Ishikawa (cell line): Measurements from ENCODE around the gene TM2D3.

Experiments
- CEBPB ChIP-seq: IDR thresholded peaks from 2 replicates; pipeline ENCODE4 v1.6.1; 2012
- CREB1 ChIP-seq: IDR thresholded peaks from 2 replicates; pipeline ENCODE4 v1.6.1; 2012; ENCODE audit warnings: low read depth
- EGR1 ChIP-seq: IDR thresholded peaks from 2 replicates; pipeline ENCODE4 v1.6.1; 2012
- EP300 ChIP-seq: IDR thresholded peaks from 2 replicates; pipeline ENCODE4 v1.6.1; 2012; ENCODE audit warnings: borderline replicate concordance
- FOXM1 ChIP-seq: IDR thresholded peaks from 2 replicates; pipeline ENCODE4 v1.6.1; 2012; ENCODE audit warnings: low read depth, borderline replicate concordance
- MAX ChIP-seq: IDR thresholded peaks from 2 replicates; pipeline ENCODE4 v1.6.1; 2012
- NFIC ChIP-seq: IDR thresholded peaks from 2 replicates; pipeline ENCODE4 v1.6.1; 2012
- RAD21 ChIP-seq: IDR thresholded peaks from 2 replicates; pipeline ENCODE4 v1.6.1; 2012; ENCODE audit warnings: low read depth
- TAF1 ChIP-seq: IDR thresholded peaks from 2 replicates; pipeline ENCODE4 v1.6.1; 2012; ENCODE audit warnings: low read depth, mild to moderate bottlenecking
- TCF12 ChIP-seq: IDR thresholded peaks from 2 replicates; pipeline ENCODE4 v1.6.1; 2012; ENCODE audit warnings: low read depth
- TEAD4 ChIP-seq: IDR thresholded peaks from 2 replicates; pipeline ENCODE4 v1.6.1; 2012
- USF1 ChIP-seq: IDR thresholded peaks from 2 replicates; pipeline ENCODE4 v1.6.1; 2012
- YY1 ChIP-seq: IDR thresholded peaks from 2 replicates; pipeline ENCODE4 v1.6.1; 2012; ENCODE audit warnings: low read depth
- ZBTB7A ChIP-seq: IDR thresholded peaks from 2 replicates; pipeline ENCODE4 v1.6.1; 2012; ENCODE audit warnings: low read depth
- TF ChIP-seq, protein P1 (sequence below): IDR thresholded peaks from 2 replicates; pipeline ENCODE4 v1.6.1; 2012; ENCODE audit warnings: low read depth, mild to moderate bottlenecking

TM2D3 gene

DNA sequence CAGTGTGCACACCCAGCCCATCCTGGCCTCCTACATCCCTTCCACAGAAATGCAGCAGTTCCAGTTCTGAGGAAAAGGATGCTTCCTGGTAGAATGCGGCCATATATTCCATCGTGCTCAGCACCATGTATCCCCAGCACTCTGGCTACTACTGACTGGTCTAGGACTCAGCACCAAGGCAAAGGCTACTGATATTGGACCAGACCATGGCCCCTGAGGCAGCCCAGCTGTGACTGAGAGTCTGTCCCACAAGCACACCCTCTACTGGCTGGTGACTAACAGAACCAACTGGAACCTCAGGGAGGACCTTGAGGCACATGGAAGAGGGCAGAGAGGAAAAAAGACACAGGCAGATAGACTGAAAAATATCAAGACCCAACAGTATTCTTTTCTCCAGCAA, 42.1 kb upstream of the TM2D3 start:
- TF ChIP-seq CEBPB (no peak), CREB1 (no peak), NFIC (no peak), EGR1 (no peak), YY1 (no peak), EP300 (no peak), ZBTB7A (no peak), USF1 (no peak), TCF12 (no peak), TAF1 (no peak), FOXM1 (no peak), TEAD4 (no peak), MAX (no peak), RAD21 (no peak)
- TF ChIP-seq, protein P1, sequence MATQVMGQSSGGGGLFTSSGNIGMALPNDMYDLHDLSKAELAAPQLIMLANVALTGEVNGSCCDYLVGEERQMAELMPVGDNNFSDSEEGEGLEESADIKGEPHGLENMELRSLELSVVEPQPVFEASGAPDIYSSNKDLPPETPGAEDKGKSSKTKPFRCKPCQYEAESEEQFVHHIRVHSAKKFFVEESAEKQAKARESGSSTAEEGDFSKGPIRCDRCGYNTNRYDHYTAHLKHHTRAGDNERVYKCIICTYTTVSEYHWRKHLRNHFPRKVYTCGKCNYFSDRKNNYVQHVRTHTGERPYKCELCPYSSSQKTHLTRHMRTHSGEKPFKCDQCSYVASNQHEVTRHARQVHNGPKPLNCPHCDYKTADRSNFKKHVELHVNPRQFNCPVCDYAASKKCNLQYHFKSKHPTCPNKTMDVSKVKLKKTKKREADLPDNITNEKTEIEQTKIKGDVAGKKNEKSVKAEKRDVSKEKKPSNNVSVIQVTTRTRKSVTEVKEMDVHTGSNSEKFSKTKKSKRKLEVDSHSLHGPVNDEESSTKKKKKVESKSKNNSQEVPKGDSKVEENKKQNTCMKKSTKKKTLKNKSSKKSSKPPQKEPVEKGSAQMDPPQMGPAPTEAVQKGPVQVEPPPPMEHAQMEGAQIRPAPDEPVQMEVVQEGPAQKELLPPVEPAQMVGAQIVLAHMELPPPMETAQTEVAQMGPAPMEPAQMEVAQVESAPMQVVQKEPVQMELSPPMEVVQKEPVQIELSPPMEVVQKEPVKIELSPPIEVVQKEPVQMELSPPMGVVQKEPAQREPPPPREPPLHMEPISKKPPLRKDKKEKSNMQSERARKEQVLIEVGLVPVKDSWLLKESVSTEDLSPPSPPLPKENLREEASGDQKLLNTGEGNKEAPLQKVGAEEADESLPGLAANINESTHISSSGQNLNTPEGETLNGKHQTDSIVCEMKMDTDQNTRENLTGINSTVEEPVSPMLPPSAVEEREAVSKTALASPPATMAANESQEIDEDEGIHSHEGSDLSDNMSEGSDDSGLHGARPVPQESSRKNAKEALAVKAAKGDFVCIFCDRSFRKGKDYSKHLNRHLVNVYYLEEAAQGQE: no peak

DNA sequence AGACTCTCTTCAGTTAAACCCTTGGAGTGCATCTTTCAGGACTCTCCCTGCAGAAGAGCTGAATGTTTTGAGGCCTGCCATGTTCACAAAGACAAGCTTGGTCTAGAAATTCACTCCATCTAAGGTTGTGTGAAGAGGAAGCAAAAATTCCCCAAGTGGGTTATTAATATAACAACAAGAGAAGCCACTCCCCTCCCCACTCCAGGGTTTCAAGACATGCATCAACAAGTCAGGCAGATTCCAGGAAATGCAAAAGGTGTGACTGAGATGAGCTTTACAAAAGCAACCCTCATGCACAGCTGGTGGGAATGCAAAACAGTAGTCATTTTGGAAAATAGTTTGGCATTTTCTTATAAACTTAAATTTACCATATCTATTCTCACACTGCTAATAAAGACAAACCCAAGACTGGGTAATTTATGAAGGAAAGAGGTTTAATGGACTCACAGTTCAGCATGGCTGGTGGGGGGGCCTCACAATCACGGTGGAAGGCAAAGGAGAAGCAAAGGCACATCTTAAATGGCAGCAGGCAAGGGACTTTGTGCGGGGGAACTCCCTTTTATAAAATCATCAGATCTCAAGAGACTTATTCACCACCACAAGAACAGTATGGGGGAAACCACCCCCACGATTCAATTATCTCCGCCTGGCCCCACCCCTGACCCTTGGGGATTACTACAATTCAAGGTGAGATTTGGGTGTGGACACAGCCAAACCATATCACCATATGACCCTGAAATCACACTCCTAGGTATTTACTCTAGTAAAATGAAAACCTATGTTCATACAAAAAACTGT, 40.8 kb upstream of the TM2D3 start:
- TF ChIP-seq RAD21 (no peak), TAF1 (no peak), CREB1 (no peak), MAX (no peak), EGR1 (no peak), NFIC (no peak), USF1 (no peak), ZBTB7A (no peak), FOXM1 (no peak), TEAD4 (no peak)
- TF ChIP-seq, protein P1: no peak

DNA sequence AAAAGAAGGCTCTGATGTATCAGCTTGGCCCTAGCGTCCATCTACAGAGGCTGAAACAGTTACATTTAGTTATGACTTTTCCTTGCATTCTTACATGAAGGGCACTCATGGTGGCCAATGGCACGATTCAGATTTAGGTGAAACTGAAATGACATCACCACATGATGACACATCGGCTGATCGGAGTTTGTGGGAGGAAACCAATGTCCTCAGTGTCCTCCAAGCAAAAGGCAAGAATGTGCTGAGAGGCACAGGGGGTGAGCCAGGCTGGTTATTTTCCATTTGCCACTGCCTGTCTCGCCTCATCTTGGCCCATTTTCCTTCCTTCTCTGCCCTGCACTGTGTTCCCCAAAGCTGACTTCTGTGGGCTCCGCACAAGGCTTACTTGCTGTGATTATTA, 37.7 kb upstream of the TM2D3 start:
- TF ChIP-seq NFIC: no peak
- TF ChIP-seq ZBTB7A: no peak
- TF ChIP-seq, protein P1: no peak
- TF ChIP-seq CREB1: no peak
- TF ChIP-seq USF1: no peak
- TF ChIP-seq RAD21: no peak
- TF ChIP-seq EP300: no peak
- TF ChIP-seq TCF12: no peak

DNA sequence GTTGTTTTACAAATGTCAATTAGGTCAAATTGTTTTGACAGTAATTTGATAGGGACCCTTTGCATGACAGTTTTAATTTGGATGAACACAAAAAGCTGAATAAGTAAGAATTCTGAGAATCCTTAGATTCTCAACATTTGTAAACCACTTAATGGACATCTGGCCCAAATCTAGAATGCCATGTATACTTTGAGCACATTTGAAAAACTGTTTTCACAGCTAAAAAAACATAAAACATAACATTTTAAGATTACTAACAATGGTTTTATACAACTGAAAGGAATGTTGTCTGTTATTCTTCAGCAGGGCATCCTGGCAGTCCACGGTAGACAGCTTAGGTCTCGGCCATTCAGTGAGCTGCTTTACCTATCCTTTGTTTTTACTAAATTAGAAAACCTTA, 34.5 kb upstream of the TM2D3 start:
- TF ChIP-seq FOXM1 (no peak), CEBPB (no peak), ZBTB7A (no peak), EGR1 (no peak), NFIC (no peak), YY1 (no peak), TAF1 (no peak), RAD21 (no peak), TEAD4 (no peak), EP300 (no peak), TCF12 (no peak), USF1 (no peak), CREB1 (no peak)
- TF ChIP-seq, protein P1: no peak
